Amniotic epithelial cell (primary cell): ENCODE results near the gene VPS26C.

Source experiments
- DNase-seq: peaks from one replicate; pipeline ENCODE4 v3.0.0-alpha.2; 2010; ENCODE audit warnings: low read depth

The VPS26C gene

DNA sequence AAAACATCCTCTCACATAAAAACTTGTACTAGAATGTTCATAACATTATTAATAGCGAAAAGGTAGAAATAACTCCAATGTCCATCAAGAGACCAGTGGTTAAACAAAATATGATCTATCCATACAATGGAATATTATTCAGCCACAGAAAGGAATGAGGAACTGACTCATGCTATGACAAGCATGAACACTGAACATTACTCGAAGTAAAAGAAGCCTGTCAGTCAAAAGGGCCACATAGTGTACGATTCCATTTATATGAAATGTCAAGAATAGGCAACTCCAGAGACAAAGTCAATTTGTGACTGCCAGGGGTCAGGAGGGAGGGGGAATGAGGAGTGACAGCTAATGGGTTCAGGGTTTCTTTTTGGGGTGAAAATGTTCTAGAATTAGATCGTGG is 2.3 kb downstream of the VPS26C start:
- no peak for DNase-seq

DNA sequence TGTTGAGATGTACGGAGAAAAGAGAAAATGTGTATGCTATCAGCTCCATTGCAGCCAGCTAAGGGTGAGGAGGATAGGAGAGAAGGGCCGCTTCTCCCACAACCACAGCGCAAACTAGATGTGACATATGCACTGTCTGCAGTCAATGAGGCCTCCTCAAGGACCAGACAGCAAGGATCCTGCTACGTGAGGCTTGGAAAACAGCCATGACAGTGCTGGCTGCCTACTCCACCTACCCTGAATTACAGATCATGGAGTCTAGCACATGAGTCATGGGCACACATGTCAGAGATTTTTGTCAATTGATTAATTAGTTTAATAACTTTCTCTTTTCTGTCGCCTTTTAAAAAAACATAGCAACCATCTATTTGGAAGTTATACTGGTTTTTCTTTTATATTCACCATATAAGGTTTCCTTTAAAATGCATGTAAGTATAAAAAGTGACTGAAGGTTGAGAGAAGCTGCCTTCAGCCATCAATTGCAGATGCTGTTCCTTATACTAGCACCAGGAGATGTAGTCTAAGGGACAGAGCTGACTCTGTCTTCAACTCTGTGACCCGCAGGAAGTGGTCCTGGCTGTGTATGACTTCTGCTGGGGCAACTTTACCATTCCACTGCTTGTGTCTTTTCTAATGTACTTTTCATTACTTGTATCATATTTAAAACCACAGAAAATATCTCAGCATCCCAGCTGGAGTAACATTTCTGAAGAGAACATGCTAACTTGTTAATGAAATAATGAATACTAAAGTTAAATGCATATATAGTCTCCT is 3.1 kb downstream of the VPS26C start:
- peak; percentile 11 for DNase-seq

DNA sequence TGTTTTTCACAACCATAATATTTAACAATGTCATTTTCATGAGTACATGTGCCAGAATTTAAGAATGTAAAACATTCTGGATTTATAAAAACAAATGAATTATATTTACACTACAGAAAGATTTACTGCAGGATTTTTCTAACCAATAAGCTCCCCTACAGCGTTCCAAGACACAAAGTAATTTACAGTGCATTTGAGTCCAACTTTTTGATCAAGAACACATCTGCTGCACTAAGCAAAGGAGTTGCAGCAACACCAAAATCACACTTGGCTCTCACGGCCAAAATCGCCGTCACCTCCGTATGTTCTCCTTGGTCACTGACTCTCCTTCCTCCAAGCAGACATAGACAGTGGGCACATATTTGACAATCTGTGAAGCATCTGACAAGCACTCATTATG is 7.7 kb downstream of the VPS26C start:
- no peak for DNase-seq

DNA sequence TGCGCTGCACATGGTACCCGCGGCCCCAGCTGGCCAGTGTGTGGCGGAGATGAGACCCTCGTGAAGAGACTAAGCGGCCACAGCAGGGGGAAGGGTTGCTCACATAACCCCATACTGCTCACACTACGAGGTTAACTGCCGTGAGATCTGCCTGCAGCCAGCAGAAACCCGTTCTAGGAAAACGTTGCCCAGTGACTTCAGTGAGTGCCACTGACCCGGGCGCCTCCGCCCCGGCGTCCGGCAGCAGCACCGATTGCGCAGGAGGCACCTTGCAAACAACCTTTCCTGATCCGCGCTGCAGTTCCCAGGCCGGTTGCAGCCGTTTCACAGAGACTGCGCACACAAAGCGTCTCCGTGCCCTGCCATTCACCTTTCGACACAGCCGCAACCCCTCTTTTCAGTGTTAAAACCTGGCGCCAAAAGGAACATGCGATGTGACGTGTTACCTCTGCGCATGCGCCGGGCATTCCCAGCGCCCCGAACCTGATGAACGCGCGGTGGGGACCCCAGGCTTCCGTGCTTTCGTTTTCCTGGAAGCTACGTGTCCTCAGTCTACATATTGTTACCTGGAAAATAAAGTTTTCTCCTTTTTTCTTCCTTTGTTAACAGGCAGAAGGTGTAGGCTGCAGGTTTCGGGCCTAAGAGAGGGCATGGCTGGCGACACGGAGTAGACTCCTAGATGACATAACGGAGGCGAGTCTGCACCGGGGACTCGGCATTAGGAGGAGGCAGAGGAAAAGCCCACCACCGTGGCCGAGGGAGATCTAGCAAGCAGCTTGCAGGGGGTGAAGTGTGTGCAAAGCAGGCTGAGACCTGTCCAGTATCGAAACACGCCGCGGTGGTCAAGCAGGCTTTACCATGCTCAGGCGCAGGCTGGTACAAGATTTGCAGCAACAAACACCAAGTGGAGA is 8.9 kb downstream of the VPS26C start:
- peak; percentile 72 for DNase-seq

DNA sequence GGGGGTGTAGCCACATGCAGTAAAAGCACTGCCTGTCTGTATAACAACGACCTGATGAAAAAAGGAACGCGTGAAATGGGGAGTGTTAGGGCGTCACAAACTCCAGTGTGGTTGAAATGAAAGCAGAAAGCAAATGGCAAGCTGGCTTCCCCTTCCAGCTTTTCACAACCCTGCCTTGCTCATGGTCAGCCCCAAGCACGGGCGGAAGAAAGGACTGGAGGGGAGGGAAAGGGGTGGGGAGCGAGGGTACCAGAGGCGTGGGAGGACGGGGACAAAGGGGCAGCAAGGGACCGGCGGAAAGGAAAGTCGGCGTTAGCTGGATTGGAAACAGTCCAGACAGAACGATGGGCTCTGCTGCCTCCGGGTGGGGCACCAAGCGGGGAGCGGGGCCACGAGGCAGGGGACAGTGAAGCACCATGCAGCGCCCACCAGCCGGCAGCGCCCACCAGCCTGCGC is 9.6 kb downstream of the VPS26C start:
- DNase-seq = peak; percentile 24

DNA sequence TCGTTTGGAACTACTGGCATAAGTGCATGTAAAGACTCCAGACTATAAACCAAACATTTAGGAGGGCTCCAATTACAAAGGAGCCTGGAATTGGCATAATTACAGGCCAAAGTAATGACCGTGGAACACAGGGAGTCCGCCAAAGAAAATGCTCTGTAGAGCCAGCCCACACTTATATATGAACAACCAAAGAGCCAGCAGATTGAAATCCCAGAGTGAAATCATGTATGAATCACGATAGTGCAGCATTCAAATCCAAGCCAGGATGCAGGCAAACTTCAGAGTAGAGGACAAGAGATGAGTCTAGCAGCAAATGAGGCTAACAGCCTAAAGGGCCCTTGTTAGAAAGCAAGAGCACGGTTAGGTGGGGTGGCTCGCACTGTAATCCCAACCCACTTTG is 13.1 kb downstream of the VPS26C start:
- no peak for DNase-seq

DNA sequence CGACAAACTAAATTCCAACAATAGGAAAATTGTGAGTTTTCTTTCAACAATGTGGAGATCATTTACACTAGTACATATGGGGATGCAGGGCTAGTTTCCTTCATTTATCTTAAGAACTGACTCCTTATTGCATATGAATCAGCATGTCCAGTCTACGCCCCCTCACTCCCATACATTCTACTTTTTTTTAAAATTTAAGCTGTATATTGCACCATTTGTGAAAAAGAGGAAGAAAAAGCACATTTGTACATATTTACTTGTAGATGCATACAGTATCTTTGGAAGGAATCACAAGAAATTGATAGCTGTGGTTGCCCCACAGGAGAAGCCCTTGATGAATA is 15.9 kb downstream of the VPS26C start:
- DNase-seq = no peak

DNA sequence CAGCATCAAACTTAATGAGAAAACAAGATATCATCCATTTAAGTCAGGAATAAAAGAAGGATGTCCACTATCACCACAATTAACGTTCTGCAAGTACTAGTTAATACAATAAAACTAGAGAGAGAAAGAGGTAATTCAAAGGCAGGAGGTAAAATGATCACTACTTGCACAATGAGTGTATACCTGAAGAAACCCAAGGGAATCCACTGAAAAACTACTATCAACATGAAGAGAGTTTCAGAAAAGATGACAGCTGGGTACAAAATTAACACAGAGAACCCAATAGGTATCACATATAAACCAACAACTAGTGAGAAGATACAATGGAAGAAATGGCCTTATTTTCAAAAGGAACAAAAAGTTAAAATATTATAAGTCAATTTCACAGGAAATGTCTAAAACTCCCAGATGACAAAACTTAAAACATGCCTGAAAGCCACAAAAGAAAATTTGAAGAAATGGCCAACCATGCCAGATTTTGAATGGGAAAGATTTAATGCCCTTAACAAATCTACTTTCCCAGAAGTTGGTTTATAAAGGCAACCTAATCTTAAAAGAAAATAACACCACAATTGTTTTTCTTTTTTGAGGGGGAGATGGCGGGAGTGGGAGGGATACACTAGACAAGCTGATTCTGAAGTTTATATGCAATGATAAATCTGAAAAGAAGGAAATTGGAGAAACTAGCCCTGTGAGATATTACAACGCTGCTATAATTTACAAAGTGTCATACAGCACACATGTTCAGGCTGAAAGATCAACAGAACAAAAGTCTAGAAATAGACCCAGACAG is 17.8 kb downstream of the VPS26C start:
- DNase-seq = no peak

DNA sequence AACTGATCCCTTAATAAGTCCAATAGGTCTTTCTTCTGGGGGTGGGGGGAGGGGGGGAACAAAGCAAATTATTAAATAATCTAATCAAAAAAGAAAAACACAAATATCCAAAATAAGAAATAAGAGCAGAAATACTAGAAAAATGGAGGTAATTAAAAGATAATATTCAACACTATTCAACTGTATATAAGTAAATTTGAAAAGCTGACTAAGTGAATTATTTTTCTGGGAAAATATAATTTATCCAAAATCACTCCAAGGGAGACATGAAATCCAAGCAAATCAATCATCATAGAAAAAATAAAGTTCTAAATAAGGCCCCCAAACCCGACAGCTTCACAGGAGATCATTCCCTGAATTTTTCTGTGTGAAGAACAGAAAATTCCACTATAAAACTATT is 18.8 kb downstream of the VPS26C start:
- DNase-seq = no peak

DNA sequence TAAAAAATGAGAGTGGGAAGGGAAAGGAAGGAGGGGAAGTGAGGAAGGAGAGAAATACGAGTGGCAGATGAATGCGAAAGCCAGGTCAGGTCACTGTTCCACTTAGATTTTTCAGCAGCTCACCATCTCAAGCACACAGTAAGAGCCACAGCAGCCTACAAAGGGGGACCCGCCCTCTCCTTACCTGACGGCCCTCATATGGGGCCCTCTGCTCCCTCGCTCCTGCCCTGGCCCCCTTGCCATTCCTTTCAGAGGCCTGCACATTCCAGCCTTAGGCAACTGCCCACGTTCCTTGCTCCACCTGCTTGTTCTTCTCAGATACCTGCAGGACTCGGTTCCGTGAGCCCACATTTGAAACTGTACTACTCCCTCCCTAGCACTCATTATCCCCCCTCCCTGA is 22.0 kb downstream of the VPS26C start:
- DNase-seq = no peak

DNA sequence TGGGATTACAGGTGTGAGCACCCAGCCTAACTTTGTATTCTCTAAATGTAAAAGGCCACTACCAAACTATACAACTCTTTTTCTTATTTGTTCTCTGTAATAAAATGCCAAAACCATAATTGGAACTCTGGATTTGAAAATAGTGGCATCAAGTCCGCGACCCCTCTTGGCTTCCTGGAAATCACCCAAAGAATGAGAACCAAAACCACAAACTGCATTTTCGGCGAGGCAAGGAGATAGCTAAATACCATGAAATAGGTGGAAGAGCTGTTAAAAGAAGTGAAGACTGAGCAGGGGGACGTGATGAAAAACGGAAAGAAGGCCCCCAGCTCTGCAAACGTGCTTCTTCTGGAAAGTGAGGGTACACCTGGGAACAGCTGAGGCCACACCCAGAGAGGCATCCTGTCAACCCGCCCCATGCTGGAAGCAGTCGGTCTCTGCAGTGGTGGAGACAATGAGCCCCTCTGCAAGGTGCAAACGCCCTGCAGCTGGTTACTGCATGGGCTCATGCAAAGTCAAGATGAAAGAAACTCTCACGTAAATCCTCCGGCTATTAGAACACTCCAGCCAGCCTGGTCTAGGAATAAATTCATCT is 22.5 kb downstream of the VPS26C start:
- DNase-seq = no peak

DNA sequence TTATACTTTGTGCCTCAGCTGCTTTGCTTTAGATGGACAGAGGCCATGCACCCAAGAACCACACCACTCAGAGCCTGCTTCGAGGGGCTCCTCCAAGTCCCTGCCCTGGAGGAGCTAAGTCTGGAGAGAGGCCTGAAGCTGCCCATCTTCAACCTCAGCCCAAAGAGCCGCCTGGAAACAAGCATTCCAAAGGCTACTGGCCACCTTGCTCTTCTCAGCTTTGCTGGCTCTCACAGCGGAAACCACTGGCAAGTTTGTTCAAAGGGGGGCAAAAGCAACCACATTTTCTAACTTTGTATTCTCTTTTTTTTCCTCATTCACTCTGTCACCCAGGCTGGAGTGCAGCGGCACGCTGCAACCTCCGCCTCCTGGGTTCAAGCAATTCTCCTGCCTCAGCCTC is 23.2 kb downstream of the VPS26C start:
- DNase-seq = no peak

DNA sequence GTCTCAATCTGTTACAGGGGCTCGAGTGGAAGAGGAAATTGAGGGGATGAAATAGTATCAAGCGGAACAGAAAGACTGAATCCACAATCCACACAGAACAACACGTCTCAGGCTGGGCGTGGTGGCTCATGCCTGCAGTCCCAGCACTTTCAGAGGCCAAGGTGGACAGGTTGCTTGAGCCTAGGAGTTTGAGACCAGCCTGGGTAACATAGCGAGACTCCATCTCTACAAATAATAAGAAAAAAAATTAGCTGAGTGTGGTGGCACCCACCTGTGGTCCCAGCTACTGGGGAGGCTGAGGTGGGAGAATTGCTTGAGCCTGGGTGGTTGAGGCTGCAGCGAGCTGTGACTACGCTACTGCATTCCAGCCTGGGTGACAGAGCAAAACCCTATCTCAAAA is 25.7 kb downstream of the VPS26C start:
- no peak for DNase-seq

DNA sequence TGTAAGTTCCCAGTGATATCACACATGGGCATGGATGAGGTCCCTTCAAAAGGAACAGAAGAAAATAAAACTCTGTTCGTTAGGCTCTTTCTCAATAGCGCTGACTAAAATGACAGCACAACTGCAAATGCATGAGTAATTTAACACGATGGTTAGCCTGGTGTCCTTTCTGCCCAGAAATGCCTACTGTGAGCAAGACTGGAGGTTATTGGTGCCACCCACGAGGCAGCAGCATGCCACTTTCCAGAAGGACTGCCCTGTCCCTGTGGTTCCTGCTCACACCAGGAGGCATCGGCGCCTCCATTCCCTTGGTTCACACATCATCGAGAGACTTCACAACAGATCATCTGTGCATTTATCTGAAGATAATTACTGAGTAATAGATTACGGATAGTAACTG is 26.2 kb downstream of the VPS26C start:
- no peak for DNase-seq

DNA sequence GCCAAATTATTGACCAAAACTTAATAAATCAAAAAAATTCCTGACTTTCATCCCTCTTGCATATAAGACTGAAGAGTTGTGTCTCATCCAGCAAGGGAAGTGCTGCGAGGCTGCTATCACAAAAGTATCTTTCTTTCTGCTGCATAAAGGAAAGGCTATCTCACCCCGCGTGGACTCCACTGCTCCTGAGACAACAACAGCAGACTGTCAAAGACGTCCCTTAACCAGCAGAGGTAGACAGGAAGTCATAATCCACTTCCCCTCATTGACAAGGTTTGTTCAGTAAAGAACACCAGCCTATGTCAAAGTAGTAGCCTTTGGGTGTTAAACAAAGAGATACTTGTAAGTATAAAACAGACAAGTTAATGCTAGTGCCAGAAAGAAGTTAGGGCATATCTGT is 29.4 kb downstream of the VPS26C start:
- DNase-seq = no peak

DNA sequence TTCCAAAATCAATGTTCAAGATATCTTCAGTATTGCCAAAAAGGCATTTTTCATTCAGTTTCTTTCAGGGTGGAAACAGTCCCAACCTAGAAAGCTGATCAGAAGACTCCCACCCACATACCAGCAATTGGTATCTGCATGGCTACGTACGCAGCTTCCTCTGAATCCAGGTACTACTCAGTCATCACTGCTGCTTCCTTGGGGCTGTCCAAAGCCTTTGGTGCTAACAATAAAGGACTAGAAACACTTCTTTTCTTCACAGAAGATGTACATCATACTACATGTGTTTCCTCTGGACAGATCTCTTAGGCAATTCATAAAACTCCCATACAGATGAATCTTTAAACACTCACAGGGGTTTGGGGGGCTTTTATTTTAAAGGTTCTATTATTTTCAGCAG is 29.8 kb downstream of the VPS26C start:
- DNase-seq = no peak

DNA sequence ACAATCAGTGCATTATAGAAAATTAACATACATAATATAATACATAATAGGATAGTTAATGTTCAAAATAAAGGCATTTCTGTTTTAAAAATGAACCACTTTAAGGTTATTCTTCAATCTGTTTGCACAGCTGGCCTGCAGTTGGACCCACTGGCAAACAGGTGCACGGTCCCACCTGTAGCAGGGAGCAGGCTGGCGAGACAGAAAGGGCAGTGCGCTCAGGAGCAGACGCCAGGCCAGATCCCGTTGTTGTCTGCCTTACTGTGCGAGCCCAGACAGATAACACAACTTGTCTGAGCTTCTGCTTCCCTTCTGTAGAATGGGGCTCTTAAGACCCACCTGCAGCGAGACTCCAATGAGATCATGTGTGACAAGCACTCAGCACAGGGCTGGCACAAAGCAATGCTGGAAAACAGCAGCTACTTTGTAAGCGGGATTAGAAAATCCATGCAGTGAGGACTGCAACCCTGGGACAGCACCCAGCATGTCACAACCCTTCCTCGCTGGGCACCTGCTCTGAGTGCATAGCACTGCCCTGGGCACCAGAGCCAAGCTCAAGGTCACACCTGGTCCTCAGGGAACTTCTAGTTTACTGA is 33.5 kb downstream of the VPS26C start:
- no peak for DNase-seq

DNA sequence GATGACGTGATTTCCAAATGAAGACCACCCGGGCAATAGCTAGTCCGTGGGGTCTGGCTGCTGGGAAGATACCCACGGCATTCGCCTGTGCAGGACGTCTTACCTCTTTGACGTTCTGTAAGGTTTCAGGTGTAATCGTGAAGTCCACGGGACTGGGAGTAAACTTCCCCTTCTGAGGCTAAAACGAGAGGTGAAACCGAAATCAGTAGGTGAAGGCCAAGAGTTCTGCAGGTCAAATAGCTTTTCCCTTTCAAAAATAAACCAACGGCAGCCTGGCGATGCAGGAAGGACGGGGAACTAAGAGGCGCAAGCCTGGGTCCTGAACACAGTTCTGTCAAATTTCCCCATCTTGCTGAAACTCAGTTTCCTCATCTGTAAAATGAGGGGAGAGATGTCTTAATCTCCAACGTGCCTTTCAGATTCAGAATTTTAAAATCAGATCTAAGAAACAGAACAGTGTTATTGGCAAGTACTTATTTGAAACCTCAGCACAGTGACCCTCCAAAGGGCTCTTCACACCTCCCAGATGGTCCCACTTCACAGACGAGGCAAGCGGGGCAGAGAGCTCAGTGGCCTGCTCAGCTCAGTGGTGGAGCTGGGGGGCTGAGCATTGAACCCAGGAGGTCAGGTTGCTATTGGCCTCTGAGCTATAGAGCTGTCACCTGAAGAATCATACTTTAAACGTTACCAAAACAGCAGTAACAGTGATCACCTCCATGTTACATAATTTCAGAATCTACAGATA is 34.7 kb downstream of the VPS26C start:
- no peak for DNase-seq

DNA sequence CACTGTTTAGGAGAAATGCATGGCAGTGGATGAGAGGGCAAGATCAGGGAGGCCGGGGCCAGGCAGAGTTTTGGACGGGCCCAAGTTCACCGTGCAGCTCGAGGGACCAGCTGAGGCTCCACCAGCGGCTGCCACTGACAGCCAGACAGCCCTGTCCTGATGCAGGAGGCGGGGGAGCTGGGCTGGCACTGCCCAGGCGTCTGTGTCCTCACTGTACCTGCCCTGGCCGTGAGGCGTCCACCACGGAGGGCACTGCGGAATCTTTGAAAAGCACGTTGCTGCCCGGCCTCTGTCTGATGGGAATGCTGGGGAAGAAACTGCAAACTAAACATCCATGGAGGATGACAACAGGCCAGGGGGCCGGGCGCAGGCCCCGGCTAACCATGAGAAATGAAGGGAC is 35.5 kb downstream of the VPS26C start:
- no peak for DNase-seq

DNA sequence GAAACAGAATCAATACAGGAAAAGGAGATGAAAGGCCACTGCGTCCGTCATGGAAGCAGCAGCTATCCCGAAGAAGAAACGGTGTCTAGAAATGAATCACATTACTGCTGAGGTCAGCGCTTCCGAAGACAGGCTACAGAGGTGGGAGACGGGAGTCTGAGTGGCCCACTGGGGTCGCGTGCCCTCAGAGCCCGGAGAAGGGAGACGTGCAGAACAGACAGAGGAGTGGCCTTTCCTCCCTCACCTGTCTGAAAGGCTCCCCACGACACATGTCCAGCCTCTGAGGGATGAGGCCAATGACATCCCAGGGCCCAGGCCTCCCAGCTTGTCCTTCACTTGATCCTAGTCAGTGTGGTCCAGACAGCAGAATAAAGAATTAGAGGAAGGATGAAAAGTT is 35.9 kb downstream of the VPS26C start:
- no peak for DNase-seq

DNA sequence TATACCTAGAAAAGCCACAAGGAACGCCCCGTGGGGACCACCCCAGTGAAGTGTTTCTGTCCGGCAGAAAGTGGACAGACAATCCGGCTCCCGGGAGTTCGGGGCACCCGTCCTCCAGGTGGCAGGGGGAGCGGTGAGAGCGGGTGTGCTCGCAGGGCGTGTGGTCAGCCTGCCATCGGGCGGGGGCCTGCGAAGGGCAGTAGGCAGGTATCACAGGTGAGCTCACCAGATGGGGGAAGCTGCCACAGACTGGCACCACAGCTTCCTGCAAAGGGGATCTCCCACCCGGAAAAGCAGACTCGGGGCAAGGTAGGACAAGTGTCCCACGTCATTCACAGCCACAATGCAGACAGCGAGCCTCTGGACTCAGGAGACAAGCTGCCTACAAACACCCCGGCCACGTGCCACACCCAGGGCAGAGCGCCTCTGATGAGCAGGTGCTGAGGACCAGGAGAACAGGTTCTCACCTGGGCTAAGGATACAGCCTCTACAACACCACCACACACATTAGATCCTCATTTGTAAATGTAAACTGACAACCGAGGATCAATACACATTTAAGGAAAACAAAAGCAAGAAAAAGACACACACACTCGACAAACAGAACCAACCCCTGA is 36.4 kb downstream of the VPS26C start:
- no peak for DNase-seq
